Stimulated activated CD8-positive, alpha-beta memory T cell treated with anti-CD3 and anti-CD28 coated beads, Interleukin-2, amount 100 ng/mL, for 1 hour (primary cell): Measurements from ENCODE around the gene RAB9B.
"Not testable (repeated sequence)": the region's sequence is repeated elsewhere in the genome, so short reads cannot be mapped to it uniquely, and the experiment has no call there.

Source experiments
- DNase-seq, 2 donors: peaks; one replicate each; pipeline ENCODE4 v3.0.0-alpha.2; 2020; ENCODE audit warnings: low read depth in 2 of 2

RAB9B gene

DNA sequence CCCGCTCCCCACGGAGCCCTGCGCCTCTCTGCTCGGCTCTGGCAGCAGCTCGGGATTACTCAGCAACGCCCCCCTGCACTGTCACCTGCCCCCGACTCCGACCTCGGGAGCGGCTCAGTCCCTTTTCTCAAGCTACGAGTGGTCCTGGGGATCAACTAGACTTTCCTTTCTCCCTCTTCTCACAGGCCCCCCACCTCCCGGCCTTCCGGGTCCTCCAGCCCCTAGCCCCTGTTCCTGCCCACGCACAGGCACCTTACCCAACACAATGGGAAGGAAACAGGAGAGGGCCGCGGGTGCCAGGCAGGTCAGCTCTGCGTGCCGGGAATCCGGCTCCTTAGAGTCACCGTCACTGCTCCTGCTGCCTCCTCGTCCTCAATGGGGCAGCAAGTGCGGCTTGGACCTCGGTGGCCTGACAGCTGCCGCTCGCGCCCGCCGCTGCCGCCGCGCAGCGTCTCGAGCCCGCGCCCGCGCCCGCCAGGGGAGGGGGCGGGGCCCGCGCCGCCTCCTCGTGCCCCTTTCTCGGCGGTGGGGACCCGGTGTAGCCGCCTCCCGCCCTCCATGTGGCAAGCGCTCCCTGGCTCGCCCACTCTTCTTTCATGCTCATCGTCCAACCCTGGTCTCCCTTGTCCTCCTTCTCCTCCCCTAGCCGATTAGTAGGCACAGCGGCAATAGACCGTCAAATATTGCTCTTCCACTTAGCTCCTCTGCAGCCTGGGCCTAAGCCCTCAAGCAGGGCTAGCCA lies at the start of gene RAB9B:
TSS of gene RAB9B (minus strand) at position 455 of the 742 bp plus-strand sequence. CDS start 6,473 bp downstream, outside the sequence.
- peak in 1 of 2 donors; percentile 18 for DNase-seq

- no peak for DNase-seq
Observed at GRCh38 chrX:103879339-103879738, 47.3 kb upstream of the RAB9B start.

DNA sequence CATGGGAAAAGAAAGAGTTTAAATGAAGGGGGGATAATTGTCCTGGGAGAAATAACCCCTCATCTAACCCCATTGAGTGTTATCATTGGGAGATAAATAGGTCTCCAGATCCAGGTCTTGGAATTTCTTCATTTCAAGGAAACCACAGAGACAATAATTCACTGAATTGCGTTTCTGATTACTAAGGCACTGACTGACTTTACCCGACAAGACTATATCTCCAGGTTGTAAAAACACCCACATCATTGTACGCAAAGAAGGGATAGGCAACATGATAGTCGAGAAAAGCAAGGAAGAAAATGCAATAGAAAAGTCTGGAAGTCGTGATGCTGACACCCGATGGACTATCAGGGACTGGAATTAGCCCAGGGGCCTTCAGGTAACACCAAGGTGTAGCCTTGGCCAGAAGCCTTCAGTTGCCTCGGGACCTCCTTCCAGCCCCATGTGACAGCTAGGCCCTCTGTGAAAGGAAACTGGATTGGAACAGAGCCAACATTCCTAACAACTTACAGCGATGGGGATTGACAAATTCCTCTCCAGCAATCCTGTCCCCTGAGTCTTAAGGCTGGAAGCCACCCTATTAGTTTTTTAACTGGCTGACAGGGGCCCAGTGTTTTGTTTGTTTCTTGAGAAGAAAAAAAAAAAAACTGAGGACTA lies 46.5 kb upstream of the RAB9B start:
- no peak for DNase-seq

- no peak for DNase-seq
Observed at GRCh38 chrX:103877571-103877970, 45.5 kb upstream of the RAB9B start.

DNA sequence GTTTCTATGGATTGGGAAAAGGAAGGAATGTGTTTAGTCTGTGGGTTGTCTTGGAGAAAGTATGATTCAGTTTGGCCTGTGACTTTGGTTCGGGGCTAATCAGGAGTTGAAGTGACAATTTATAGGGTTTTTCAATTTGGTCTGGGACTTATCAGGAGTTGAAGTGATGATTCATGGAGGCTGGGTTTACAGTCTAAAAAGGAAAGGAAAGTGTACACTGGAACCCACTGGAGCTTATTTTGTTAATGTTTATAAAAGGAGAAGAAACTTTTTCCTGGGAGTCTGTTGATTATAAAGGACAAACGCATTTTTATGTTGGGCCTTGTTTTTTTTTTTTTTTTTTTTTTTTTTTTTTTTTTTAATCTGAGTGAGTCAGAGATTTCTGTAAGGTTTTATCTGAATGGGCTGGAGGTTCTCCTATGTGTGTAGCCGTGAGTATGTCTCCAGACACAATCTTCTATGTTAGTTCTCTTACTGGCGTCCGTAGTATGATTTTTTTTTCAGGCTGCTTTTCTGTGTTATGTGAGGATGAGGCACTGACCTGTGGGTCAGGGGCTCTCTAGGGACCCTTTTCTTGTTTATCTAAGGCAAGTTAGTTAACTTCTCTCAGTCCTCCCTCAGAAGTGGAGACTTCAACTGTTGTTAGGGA lies 33.0 kb upstream of the RAB9B start:
- DNase-seq, result no peak

GRCh38 chrX:103864149-103864548 lies 32.1 kb upstream of the RAB9B start:
- DNase-seq, result no peak

DNA sequence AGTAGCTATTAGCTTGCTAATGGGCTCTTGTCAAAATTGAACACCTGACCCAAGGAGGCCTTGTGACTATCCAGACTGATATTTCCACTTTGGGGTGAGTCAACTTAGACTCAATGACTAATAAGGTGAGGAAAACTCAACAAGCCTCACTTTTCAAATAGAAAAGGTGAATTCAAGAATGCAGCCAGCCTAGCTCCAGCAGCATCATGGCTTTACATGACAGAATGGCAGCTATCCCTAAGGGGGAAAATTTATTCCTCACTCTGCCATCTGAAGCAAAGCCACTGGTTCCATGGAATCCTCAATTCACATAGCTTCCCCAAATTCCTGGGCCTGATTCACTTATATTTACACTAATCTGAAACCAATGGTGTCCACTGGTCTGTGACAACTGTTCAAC lies 29.1 kb upstream of the RAB9B start:
- no peak for DNase-seq

DNA sequence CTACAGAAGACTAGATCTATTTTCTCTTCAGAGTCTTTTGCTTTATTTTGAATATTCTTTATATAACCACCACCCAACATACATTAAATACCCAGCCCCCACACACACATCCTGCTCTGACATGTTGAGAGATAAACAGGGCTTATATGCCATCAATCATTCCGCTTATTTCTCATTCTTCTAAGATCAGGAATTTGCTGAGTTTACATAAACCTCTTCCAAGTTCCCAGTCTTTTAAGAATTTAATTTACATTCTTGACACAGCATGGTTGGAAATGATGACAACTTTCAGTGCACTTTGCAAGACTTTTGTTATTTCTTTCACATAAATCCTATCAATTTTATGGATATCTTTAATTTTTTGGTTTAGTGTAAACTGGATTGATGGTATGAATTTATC lies 17.5 kb upstream of the RAB9B start:
- no peak for DNase-seq

DNA sequence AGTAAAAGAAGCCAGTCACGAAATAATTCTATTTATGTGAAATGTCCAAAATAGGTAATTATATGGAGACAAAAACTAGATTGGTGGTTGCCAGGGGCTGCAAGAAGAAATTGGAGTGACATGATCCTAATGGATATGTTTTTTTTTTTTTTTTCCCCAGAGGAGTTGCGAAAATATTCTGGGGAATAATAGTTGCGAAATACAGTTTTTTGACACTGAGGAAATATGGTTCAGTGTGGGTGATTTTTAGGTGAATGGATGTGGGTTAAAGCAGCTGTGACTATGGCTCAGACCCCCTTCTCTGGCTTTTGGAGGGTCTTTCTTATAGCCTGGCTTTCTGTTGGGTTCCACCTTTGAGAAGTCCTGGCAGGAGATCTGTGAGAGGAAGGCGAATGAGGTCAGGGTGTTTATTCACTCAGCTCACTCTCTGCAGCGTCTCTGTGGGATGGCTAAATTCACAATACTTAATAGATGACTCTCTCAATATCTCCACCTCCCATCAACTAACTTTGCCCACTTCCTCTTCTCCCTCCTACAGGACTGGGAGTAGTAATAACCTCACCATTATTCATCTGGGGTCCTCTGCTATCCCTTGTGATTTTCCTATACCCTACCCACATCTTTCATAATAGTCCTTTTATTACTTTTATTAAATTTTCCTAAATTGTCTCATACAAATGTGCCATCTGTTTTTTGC lies 15.3 kb upstream of the RAB9B start:
- DNase-seq, result no peak

GRCh38 chrX:103846386-103846785 lies 14.3 kb upstream of the RAB9B start:
- DNase-seq, result no peak

DNA sequence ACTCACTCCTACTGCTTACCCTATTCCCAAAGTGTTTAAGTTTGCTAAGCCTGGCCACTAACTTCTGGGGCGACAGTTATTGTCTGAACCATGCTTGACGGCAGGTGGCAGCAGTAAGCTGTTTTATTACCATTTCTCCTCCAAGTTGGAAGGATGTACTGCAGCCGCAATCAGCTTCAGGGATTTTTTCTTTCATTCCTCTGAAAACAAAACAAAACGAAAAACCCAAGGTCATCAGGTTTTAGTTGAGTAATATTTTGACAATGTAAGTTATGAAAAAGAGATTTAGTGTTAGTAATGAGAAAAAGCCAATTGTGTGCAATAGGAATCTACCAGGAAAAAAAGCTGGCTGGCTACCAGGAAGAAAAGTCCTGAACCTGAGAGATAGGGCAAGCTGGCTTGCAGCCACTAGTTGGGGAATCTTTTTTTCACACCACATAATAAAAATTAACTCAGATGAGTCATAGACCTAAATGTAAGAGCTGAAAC lies 13.2 kb upstream of the RAB9B start:
- DNase-seq, result peak in 1 of 2 donors; percentile 4

GRCh38 chrX:103839404-103839803 lies 7.3 kb upstream of the RAB9B start:
- DNase-seq, result no peak

DNA sequence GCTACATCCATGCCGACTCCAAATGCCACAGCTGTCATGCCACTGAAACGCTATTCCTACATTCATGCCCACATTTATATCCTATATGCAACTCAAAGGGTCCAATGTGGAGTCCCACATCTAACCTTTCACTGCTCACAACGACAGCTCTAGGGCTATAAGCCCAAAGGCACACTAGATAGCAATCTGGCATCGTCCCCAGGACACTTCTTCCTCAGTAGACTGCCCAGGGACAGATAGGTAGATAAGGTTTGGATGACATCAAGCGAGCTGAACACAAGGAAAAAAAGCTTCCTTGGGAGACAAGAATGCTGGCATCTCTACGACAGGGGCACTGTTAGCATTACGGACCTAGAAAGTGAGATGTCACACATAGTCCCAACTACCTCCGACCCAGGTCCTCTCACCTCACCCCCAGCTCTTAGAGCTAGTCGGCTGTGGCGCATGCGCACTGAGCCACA lies 685 bp downstream of the RAB9B start:
- peak in 1 of 2 donors; percentile 37 for DNase-seq

- no peak for DNase-seq
Observed at GRCh38 chrX:103830848-103831247, 1.2 kb downstream of the RAB9B start.

GRCh38 chrX:103828529-103828928 lies 3.5 kb downstream of the RAB9B start:
- no peak for DNase-seq

DNA sequence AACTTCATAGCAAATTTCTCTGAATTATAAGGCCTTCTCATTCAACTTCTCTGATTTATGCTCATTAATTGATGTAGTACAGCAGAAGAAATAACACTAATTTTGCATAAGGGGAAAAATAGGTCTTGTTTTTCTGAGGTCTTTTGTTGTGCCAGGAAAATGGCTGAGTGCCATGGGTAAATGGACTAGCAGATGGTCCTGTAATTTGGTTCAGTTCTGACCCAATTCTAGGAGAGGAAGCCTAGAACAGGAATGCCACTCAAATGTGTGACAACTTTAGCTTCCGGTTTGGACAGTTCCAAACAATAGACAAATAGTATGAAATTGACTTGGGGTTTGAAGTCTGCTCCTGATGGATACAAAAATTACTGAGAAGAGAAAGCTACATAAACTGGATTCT lies 6.2 kb downstream of the RAB9B start:
- DNase-seq, result no peak

- no peak for DNase-seq
Observed at GRCh38 chrX:103823591-103823990, 8.5 kb downstream of the RAB9B start.

- DNase-seq, result not testable (repeated sequence)
Observed at GRCh38 chrX:103820802-103821201, 11.3 kb downstream of the RAB9B start.

DNA sequence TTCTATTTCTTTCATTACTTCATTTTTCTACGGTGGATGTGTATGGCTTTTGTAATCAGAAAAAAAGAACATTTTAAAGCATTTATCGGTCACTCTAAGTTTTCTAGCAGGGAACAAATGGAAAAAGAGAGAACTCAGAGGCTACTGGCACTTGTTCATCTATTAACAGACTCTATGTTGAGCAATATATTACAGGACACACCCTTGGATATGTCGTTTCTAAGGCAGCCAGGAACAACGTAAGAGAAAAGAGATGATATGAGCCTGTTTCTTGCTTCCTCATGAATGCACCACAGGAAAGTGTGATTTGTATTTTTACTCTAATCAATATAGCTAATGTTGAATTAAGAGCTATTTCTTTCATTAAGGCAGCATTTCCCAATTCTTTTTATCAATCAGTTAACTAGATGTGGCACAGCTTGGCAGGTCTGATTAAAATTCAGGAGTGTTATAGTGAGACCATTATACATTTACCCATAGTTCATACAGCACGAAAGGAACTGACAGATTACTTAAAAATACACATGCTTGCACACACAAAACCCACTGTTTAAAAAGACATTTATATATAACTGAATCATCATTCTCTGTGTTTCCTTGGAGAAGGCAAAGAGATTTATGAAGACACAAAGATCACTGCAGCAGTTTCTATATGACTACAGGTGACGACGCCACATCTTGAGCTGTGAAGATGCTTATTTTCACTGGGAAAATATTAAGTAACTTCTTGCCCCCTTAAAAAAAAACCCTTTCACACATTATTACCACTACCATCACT lies 13.0 kb downstream of the RAB9B start:
- DNase-seq, result no peak

DNA sequence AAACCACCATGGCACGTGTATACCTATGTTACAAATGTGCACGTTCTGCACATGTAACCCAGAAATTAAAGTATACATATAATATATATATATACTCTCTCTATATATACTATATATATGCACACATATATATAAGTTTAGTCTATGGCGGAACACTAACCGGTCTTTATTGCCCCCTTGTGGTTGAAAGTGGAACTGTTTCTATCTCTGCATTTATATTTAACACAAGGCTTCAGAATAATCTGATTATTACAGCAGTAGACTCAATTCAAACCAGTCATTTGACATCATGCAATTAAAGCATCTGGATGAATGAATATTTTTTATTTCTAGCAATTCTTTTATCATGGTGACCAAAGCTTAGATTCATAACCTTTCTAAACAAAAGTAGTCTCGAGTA lies 14.6 kb downstream of the RAB9B start:
- DNase-seq, result no peak

DNA sequence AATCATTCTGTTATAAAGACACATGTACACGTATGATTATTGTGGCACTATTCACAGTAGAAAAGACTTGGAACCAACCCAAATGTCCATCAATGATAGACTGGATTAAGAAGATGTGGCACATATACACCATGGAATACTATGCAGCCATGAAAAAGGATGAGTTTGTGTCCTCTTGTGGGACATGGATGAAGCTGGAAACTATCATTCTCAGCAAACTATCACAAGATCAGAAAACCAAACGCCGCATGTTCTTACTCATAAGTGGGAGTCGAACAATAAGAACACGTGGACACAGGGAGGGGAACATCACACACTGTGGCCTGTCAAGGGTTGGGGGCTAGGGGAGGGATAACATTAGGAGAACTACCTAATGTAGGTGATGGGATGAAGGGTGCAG lies 15.0 kb downstream of the RAB9B start:
- not testable (repeated sequence) for DNase-seq
